VCaP (cell line): ENCODE results near the gene FEZF2.

Source experiments
- H3K27ac ChIP-seq: fragments of 450-650 bp; 2 replicates; pipeline ENCODE4 v1.5.1; 2017
- TF ChIP-seq, protein P1 (sequence below): fragments of 450-650 bp; conservative IDR thresholded peaks from 2 replicates; pipeline ENCODE4 v1.5.1; 2017; ENCODE audit warnings: mild to moderate bottlenecking, moderate library complexity

FEZF2 gene

GRCh38 chr3:62372621-62373041 is 719 bp downstream of the FEZF2 start:
- no peak overlapping the region for H3K27ac ChIP-seq
- TF ChIP-seq, protein P1, sequence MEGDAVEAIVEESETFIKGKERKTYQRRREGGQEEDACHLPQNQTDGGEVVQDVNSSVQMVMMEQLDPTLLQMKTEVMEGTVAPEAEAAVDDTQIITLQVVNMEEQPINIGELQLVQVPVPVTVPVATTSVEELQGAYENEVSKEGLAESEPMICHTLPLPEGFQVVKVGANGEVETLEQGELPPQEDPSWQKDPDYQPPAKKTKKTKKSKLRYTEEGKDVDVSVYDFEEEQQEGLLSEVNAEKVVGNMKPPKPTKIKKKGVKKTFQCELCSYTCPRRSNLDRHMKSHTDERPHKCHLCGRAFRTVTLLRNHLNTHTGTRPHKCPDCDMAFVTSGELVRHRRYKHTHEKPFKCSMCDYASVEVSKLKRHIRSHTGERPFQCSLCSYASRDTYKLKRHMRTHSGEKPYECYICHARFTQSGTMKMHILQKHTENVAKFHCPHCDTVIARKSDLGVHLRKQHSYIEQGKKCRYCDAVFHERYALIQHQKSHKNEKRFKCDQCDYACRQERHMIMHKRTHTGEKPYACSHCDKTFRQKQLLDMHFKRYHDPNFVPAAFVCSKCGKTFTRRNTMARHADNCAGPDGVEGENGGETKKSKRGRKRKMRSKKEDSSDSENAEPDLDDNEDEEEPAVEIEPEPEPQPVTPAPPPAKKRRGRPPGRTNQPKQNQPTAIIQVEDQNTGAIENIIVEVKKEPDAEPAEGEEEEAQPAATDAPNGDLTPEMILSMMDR, result no peak

DNA sequence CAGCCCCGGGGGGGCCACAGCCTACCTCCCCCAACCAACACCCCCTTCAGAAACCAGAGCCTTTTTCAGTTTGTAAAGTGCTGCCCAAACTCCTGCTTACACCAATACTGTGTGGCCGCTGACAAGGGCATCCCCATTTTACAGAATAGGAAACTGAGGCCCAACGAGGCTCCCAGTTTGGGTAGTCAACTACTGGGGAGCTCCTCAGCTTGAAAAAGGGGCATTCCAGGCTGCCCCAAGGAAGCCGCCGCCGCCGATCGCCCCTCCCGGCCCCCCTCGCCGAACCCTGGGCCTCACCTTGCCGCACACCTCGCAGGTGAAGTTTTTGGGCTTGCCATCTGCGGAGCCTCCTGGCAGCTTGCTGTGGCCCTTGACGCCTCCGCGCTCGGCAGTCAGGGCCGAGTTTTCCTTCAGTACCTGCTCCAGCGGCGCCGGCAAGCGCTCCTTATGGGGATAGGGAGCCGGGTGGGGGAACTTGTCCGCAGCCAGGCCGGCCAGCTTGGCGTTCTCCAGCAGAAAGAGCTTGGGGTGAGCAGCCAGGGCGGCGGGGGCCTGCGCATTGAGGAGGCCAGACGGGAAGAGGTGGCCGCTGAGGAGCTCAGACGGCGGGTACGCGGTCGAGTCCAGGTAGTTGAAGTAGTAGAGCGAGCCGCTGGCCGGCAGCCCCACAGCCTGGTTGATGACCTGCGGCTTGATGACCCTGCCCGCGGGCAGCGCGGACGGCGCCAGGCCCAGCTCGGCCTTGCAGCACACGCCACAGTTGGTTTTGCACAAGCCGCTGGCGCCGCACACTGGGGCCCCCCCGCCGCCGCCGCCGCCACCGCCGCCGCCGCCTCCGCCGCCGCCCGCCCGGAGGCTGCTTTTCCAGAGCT is 1.4 kb downstream of the FEZF2 start:
- H3K27ac ChIP-seq, result no peak overlapping the region
- TF ChIP-seq, protein P1, result no peak

DNA sequence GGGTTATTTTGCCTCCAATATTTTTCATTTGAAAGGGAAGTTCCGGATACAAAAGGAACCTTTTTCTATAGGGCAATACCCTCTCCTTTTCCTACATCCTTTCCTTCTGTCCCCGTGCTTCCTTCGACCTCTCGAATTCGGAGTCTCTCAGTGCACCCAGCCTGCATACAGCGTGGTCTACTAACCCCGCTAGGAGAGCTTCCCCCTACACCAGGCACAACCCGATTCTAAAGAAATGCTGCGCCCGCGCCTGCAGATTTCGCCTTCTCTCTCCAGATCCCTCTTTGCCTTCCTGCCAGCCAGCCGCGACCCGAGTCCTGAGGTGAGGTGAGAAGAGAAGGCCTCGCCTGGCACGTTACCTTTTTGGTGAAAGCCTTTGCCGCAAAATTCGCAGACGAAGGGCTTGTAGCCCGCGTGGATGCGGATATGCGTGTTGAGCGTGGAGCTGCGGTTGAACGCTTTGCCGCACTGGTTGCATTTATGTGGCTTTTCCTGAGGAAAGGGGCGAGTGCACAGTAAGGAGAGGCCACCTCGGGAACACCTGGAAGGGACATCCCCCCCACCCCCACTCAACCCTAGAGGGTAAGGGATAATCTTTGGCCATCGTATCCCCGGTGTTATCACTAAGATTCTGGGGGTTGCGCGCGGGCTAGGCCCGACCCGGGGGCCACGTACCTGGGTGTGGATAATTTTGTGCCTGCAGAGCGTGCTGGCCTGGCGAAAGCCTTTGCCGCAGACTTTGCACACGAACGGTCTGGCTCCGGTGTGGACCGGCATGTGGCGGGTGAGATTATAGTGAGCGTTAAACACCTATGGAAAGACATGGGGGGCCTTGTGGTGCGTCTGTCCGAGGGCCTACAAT is 2.3 kb downstream of the FEZF2 start:
- TF ChIP-seq, protein P1, result no peak
- H3K27ac ChIP-seq, result no peak overlapping the region

GRCh38 chr3:62370112-62370857 is 3.1 kb downstream of the FEZF2 start:
- TF ChIP-seq, protein P1, result no peak
- no peak overlapping the region for H3K27ac ChIP-seq

DNA sequence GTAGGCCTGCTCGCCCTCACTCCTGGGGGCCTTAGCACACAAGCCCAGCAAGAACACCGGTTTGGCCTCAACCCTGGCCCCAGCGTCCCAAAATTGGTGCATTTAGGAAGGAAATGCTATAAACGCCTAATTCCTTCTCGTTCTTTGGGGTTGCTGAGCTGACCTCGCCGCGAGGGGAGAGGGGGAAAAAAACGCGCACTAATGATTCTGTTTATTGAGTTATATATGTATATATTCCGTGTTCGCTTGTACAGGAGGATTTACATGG is 3.9 kb downstream of the FEZF2 start:
- H3K27ac ChIP-seq, result no peak overlapping the region
- TF ChIP-seq, protein P1, result no peak

GRCh38 chr3:62368705-62369475 is 4.5 kb downstream of the FEZF2 start:
- H3K27ac ChIP-seq, result no peak overlapping the region
- TF ChIP-seq, protein P1, result no peak
